HCT116 (cell line): ENCODE data around the gene EVI5. TPM values are rescaled to one million over a fixed set of nuclear protein-coding genes. Genes with fewer than 3 reads are reported as not detected.

Experiments used
- ATAC-seq: fragments of 200-7000 bp; cut with Tn5 transposase; 2 replicates; pipeline ENCODE4 v1.9.1; 2020; ENCODE audit warnings: mild to moderate bottlenecking, moderate library complexity
- BruUV-seq: library from RNA; stranded (reverse); fragments of 400-500 nt; replicated peaks from 2 replicates; lab custom pipeline; 2021; lab: Mats Ljungman, UMichigan
- CTCF ChIA-PET: fragments of 300-600 bp; sonication (Branson Sonifier 250); formaldehyde crosslinking; loops from one replicate; lab custom pipeline; 2021; ENCODE audit warnings: antibody characterized with exemption; lab: Charles Lee
- POLR2A ChIA-PET: fragments of 300-600, 350-600 bp; sonication (Branson Sonifier 250); formaldehyde crosslinking; loops from one replicate; lab custom pipeline; 2021; ENCODE audit warnings: antibody characterized with exemption; lab: Charles Lee
- RAD21 ChIA-PET, 2 experiments: fragments of 300-600 bp; sonication (Branson Sonifier 250); formaldehyde crosslinking; loops; one replicate each; lab custom pipeline; 2023; ENCODE audit warnings: low total read pairs in 2 of 2; ENCODE audit not compliant: uncharacterized antibody in 2 of 2, unreplicated experiment in 2 of 2, low non-redundant PET in 1 of 2; lab: Charles Lee
- DNase-seq: peaks from one replicate; pipeline ENCODE4 v3.0.0-alpha.2; 2010; ENCODE audit warnings: low read depth, low spot score
- H2AFZ ChIP-seq: fragments of 200-600 bp; shearing (Covaris generic), sonication (generic); 2 replicates; pipeline ENCODE4 v1.6.1; 2017; ENCODE audit warnings: low read depth, mixed run types, mixed read lengths, antibody characterized with exemption, low read length; ENCODE audit not compliant: poor library complexity, severe bottlenecking
- H3K27ac ChIP-seq: 2 replicates; pipeline ENCODE4 v1.5.1; 2012; ENCODE audit warnings: low read depth, low read length
- H3K27me3 ChIP-seq: fragments of 200-600 bp; sonication (generic); 2 replicates; pipeline ENCODE4 v1.6.1; 2016; ENCODE audit warnings: mixed run types, low read length, mixed read lengths; ENCODE audit not compliant: insufficient read depth
- H3K36me3 ChIP-seq, 2 experiments: fragments of 200-500 bp in 1 of 2; fragments of 200-600 bp in 1 of 2; sonication (Bioruptor generic) in 1 of 2; sonication (generic) in 1 of 2; 2 replicates each; pipeline versions ENCODE4 v1.5.1 to v1.6.1; 2014 to 2016; ENCODE audit warnings: low read length in 2 of 2, inconsistent platforms in 1 of 2, mixed read lengths in 1 of 2, mixed run types in 1 of 2; ENCODE audit not compliant: insufficient read depth in 2 of 2, control insufficient read depth in 1 of 2
- H3K4me1 ChIP-seq, 2 experiments: fragments of 200-600 bp in 1 of 2; sonication (generic) in 1 of 2; 2 replicates each; pipeline versions ENCODE4 v1.5.1 to v1.6.1; 2012 to 2017; ENCODE audit warnings: low read length in 2 of 2, inconsistent platforms in 1 of 2, mild to moderate bottlenecking in 1 of 2, mixed read lengths in 1 of 2, mixed run types in 1 of 2, moderate library complexity in 1 of 2; ENCODE audit not compliant: insufficient read depth in 2 of 2, control insufficient read depth in 1 of 2
- H3K4me2 ChIP-seq: fragments of 200-600 bp; sonication (generic); 2 replicates; pipeline ENCODE4 v1.6.1; 2017; ENCODE audit warnings: mixed run types, low read length, mixed read lengths
- H3K4me3 ChIP-seq, 2 experiments: fragments of 200-600 bp in 1 of 2; sonication (generic) in 1 of 2; replicated peaks in 1 of 2; 2 replicates each; pipeline ENCODE4 v1.5.1; 2011 to 2016; ENCODE audit warnings: low read length in 2 of 2, control low read depth in 1 of 2, low read depth in 1 of 2, mild to moderate bottlenecking in 1 of 2, mixed read lengths in 1 of 2, mixed run types in 1 of 2
- H3K79me2 ChIP-seq: fragments of 200-600 bp; sonication (generic); 2 replicates; pipeline ENCODE4 v1.6.1; 2017; ENCODE audit warnings: mild to moderate bottlenecking, mixed run types, low read length, moderate library complexity, mixed read lengths; ENCODE audit not compliant: insufficient read depth
- H3K9ac ChIP-seq: fragments of 200-600 bp; sonication (generic); 2 replicates; pipeline ENCODE4 v1.6.1; 2016; ENCODE audit warnings: low read length, mixed read lengths
- H3K9me2 ChIP-seq: fragments of 200-600 bp; sonication (generic), shearing (Covaris generic); 2 replicates; pipeline ENCODE4 v1.6.1; 2017; ENCODE audit warnings: mixed run types, mild to moderate bottlenecking, moderate library complexity; ENCODE audit not compliant: insufficient read depth
- H3K9me3 ChIP-seq, 2 experiments: fragments of 200-500 bp in 1 of 2; fragments of 200-600 bp in 1 of 2; sonication (Bioruptor generic) in 1 of 2; sonication (generic) in 1 of 2; 2 replicates each; pipeline ENCODE4 v1.6.1; 2014 to 2017; ENCODE audit warnings: low read length in 2 of 2, mixed read lengths in 2 of 2, inconsistent platforms in 1 of 2, low read depth in 1 of 2, mild to moderate bottlenecking in 1 of 2, mixed run types in 1 of 2, moderate library complexity in 1 of 2; ENCODE audit not compliant: control insufficient read depth in 1 of 2, insufficient read depth in 1 of 2
- H4K20me1 ChIP-seq: fragments of 200-600 bp; sonication (generic), shearing (Covaris generic); 2 replicates; pipeline ENCODE4 v1.6.1; 2017; ENCODE audit warnings: mixed run types, mild to moderate bottlenecking, moderate library complexity; ENCODE audit not compliant: insufficient read depth
- CEBPB ChIP-seq: IDR thresholded peaks from 2 replicates; pipeline ENCODE4 v1.6.1; 2012; ENCODE audit warnings: low read depth
- EGR1 ChIP-seq: IDR thresholded peaks from 2 replicates; pipeline ENCODE4 v1.6.1; 2012; ENCODE audit warnings: low read depth
- ELF1 ChIP-seq: IDR thresholded peaks from 2 replicates; pipeline ENCODE4 v1.6.1; 2012; ENCODE audit warnings: low read depth, borderline replicate concordance
- EZH2 ChIP-seq: fragments of 200-600 bp; sonication (generic); IDR thresholded peaks from 2 replicates; pipeline ENCODE4 v1.6.1; 2017; ENCODE audit warnings: antibody characterized with exemption, mixed run types
- EZH2phosphoT487 ChIP-seq: fragments of 200-600 bp; IDR thresholded peaks from 2 replicates; pipeline ENCODE4 v1.6.1; 2018; ENCODE audit warnings: antibody characterized with exemption, borderline replicate concordance
- FOSL1 ChIP-seq: IDR thresholded peaks from 2 replicates; pipeline ENCODE4 v1.6.1; 2012; ENCODE audit warnings: low read depth
- JUND ChIP-seq: IDR thresholded peaks from 2 replicates; pipeline ENCODE4 v1.6.1; 2012
- POLR2A ChIP-seq: IDR thresholded peaks from 2 replicates; pipeline ENCODE4 v1.7.0; 2011; ENCODE audit warnings: borderline replicate concordance; ENCODE audit not compliant: insufficient read depth, insufficient read length; ENCODE audit errors: extremely low read depth
- POLR2AphosphoS5 ChIP-seq: IDR thresholded peaks from 2 replicates; pipeline ENCODE4 v1.6.1; 2011; ENCODE audit warnings: mild to moderate bottlenecking, low read depth, low read length, moderate library complexity
- RAD21 ChIP-seq: IDR thresholded peaks from 2 replicates; pipeline ENCODE4 v1.6.1; 2012; ENCODE audit warnings: low read depth, mild to moderate bottlenecking
- SIN3A ChIP-seq: IDR thresholded peaks from 2 replicates; pipeline ENCODE4 v1.6.1; 2012; ENCODE audit warnings: low read depth
- SP1 ChIP-seq: IDR thresholded peaks from 2 replicates; pipeline ENCODE4 v1.6.1; 2012; ENCODE audit warnings: low read depth
- SRF ChIP-seq: IDR thresholded peaks from 2 replicates; pipeline ENCODE4 v1.6.1; 2012; ENCODE audit warnings: low read depth
- TCF7L2 ChIP-seq: IDR thresholded peaks from 2 replicates; pipeline ENCODE4 v1.7.0; 2011; ENCODE audit warnings: borderline replicate concordance, inconsistent platforms; ENCODE audit not compliant: insufficient read depth, insufficient read length; ENCODE audit errors: extremely low read depth
- YY1 ChIP-seq: IDR thresholded peaks from 2 replicates; pipeline ENCODE4 v1.6.1; 2011; ENCODE audit warnings: low read length, low read depth, moderate library complexity, mild to moderate bottlenecking; ENCODE audit not compliant: insufficient replicate concordance; ENCODE audit errors: extremely low read depth
- ZFX ChIP-seq: fragments of 450-650 bp; IDR thresholded peaks from 2 replicates; pipeline ENCODE4 v1.6.1; 2017
- ZNF274 ChIP-seq: fragments of 200-500 bp; sonication (Bioruptor generic); IDR thresholded peaks from 2 replicates; pipeline ENCODE4 v1.6.1; 2014; ENCODE audit warnings: mild to moderate bottlenecking, low read depth, low read length, inconsistent platforms
- intact Hi-C: fragments of 100-400 bp; cut with micrococcal nuclease; formaldehyde crosslinking; loops from 2 replicates; pipeline ENCODE4 v1.10.0; 2022
- total RNA-seq: library from RNA; stranded (reverse); gene quantifications from one replicate; pipeline ENCODE4 v1.2.1, GENCODE V29; 2021; ENCODE audit not compliant: unreplicated experiment
- TF ChIP-seq, protein P1 (sequence below): IDR thresholded peaks from 2 replicates; pipeline ENCODE4 v1.6.1; 2012
- TF ChIP-seq, protein P2 (sequence below): IDR thresholded peaks from 2 replicates; pipeline ENCODE4 v1.6.1; 2012; ENCODE audit warnings: low read depth

The EVI5 gene
- total RNA-seq, 1 experiment from 2014 or later = 21.8 TPM

GRCh38 chr1:92538048-92538412, 246.9 kb downstream of the EVI5 start:
- ChIA-PET CTCF (no interaction called here), POLR2A (no interaction called here)
- no peak overlapping the region for H3K4me2 ChIP-seq

DNA sequence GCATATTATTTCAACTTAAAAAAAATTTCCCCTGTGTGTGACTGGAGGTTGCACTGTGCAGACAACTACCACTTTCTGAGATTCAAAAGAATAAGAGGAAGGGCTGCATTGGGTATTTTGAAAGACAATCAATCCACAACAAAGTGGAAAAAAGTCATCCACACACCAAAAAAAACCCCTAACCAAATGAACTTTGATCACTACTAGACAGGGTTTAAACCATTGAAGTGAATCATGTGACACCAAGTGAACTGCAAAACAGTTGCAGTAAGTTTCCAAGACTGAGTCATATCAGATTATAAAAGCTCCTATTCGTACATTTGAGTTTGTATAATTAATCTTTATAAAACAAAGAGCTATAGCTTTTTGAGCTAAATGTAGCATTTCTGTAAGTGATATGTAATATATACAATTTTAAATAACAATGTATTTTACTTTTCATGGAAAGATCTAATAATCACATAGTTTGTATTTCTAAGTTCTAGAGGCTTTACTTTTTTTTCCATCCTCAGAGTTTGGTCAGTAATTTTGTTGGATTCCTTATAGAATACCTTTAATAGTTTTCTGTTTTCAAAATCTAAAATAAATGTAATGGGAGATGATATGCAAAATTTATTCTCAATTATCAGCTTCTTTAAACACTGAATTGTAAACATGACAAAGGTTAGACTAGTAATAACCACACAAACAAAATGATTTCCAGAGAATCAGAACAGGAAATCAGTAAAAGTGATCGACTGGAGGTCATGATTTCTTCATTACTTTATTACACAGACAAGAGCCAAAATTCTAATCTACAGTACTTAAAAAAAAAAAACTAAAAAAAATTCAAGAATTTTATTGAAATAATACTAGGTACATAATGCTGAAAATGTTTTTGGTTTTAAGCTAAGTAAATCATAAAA, 247.7 kb downstream of the EVI5 start:
- no peak overlapping the region for H2AFZ ChIP-seq
- H4K20me1 ChIP-seq = no peaks in the 10 kb centered on the region
- no peak for ATAC-seq
- POLR2A ChIA-PET = no interaction called here
- 0 out of 4 replicates have a peak, but pooled peaks cover 0 to 3% of the 10 kb centered on the region in 2 experiments for H3K4me1 ChIP-seq
- H3K9me3 ChIP-seq = no peaks in the 10 kb centered on the region
- H3K36me3 ChIP-seq = no peaks in the 10 kb centered on the region
- H3K9me2 ChIP-seq = no peaks in the 10 kb centered on the region
- no peak overlapping the region for H3K4me3 ChIP-seq
- no peak overlapping the region for H3K27ac ChIP-seq
- H3K9ac ChIP-seq = no peak overlapping the region
- intact Hi-C loops = no loop called here
- no TSS peak for BruUV-seq
- CTCF ChIA-PET = no interaction called here
- no peaks in the 10 kb centered on the region for H3K27me3 ChIP-seq
- RAD21 ChIA-PET = no interaction called here
- H3K79me2 ChIP-seq = no peaks in the 10 kb centered on the region
- H3K4me2 ChIP-seq = no peak overlapping the region
- DNase-seq = no peak
- no peak for TF ChIP-seq SIN3A
- no peak for TF ChIP-seq SRF
- no peak for TF ChIP-seq POLR2AphosphoS5
- TF ChIP-seq, protein P1, sequence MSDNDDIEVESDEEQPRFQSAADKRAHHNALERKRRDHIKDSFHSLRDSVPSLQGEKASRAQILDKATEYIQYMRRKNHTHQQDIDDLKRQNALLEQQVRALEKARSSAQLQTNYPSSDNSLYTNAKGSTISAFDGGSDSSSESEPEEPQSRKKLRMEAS = no peak
- no peak for TF ChIP-seq EGR1
- no peak for TF ChIP-seq FOSL1
- TF ChIP-seq JUND = no peak
- no peak for TF ChIP-seq RAD21
- TF ChIP-seq ZNF274 = no peak
- TF ChIP-seq, protein P2, sequence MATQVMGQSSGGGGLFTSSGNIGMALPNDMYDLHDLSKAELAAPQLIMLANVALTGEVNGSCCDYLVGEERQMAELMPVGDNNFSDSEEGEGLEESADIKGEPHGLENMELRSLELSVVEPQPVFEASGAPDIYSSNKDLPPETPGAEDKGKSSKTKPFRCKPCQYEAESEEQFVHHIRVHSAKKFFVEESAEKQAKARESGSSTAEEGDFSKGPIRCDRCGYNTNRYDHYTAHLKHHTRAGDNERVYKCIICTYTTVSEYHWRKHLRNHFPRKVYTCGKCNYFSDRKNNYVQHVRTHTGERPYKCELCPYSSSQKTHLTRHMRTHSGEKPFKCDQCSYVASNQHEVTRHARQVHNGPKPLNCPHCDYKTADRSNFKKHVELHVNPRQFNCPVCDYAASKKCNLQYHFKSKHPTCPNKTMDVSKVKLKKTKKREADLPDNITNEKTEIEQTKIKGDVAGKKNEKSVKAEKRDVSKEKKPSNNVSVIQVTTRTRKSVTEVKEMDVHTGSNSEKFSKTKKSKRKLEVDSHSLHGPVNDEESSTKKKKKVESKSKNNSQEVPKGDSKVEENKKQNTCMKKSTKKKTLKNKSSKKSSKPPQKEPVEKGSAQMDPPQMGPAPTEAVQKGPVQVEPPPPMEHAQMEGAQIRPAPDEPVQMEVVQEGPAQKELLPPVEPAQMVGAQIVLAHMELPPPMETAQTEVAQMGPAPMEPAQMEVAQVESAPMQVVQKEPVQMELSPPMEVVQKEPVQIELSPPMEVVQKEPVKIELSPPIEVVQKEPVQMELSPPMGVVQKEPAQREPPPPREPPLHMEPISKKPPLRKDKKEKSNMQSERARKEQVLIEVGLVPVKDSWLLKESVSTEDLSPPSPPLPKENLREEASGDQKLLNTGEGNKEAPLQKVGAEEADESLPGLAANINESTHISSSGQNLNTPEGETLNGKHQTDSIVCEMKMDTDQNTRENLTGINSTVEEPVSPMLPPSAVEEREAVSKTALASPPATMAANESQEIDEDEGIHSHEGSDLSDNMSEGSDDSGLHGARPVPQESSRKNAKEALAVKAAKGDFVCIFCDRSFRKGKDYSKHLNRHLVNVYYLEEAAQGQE = no peak
- no peak for TF ChIP-seq EZH2phosphoT487
- no peak for TF ChIP-seq EZH2
- no peak for TF ChIP-seq SP1
- TF ChIP-seq YY1 = no peak
- TF ChIP-seq ZFX = no peak
- no peak for TF ChIP-seq ELF1
- no peak for TF ChIP-seq CEBPB

More at GRCh38 chr1:92538048-92538412, 246.9 kb downstream of the EVI5 start:
- RAD21 ChIA-PET = no interaction called here
- Histone ChIP-seq H3K27me3 (no peaks in the 10 kb centered on the region), H3K79me2 (no peaks in the 10 kb centered on the region), H3K27ac (no peak overlapping the region), H3K4me1 (0 out of 4 replicates have a peak, but pooled peaks cover 0 to 3% of the 10 kb centered on the region in 2 experiments), H3K9ac (no peak overlapping the region), H3K4me3 (no peak overlapping the region), H3K9me2 (no peaks in the 10 kb centered on the region), H2AFZ (no peak overlapping the region), H3K36me3 (no peaks in the 10 kb centered on the region), H3K9me3 (no peaks in the 10 kb centered on the region), H4K20me1 (no peaks in the 10 kb centered on the region)
- DNase-seq = no peak
- intact Hi-C loops = no loop called here
- no peak for ATAC-seq
- TF ChIP-seq ZNF274 (no peak), CEBPB (no peak), TCF7L2 (no peak), POLR2A (no peak)
- BruUV-seq = no TSS peak
